ENCODE data around the gene INO80D. TPM values are rescaled to one million over a fixed set of nuclear protein-coding genes. Genes with fewer than 3 reads are reported as not detected.

The INO80D gene
- total and polyA plus RNA-seq, 3 donors from 2014 or later, result 5.3 to 31.6 (median 28.2) TPM

GRCh38 chr2:206011795-206012194 lies 74.2 kb downstream of the INO80D start:
- no peak overlapping the region for H3K4me3 ChIP-seq
- H3K27ac ChIP-seq, result no peak overlapping the region
- no peak for DNase-seq
- H3K9me3 ChIP-seq, result no peaks in the 10 kb centered on the region
- WGBS, 2 donors, result 95 to 96% methylated on average over 1 of the region's 1 CpG
- TF ChIP-seq POLR2A (IDR thresholded peaks at IDR 0.05), result no peak
- TF ChIP-seq, protein P1, sequence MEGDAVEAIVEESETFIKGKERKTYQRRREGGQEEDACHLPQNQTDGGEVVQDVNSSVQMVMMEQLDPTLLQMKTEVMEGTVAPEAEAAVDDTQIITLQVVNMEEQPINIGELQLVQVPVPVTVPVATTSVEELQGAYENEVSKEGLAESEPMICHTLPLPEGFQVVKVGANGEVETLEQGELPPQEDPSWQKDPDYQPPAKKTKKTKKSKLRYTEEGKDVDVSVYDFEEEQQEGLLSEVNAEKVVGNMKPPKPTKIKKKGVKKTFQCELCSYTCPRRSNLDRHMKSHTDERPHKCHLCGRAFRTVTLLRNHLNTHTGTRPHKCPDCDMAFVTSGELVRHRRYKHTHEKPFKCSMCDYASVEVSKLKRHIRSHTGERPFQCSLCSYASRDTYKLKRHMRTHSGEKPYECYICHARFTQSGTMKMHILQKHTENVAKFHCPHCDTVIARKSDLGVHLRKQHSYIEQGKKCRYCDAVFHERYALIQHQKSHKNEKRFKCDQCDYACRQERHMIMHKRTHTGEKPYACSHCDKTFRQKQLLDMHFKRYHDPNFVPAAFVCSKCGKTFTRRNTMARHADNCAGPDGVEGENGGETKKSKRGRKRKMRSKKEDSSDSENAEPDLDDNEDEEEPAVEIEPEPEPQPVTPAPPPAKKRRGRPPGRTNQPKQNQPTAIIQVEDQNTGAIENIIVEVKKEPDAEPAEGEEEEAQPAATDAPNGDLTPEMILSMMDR (IDR thresholded peaks at IDR 0.05), result no peak
- H3K36me3 ChIP-seq (ENCODE audit: low read depth, missing control alignments), result no peaks in the 10 kb centered on the region
- intact Hi-C loops (cut with DNase I; ENCODE audit: low total_unique reads), result no loop called here
- H3K27me3 ChIP-seq, result no peaks in the 10 kb centered on the region
- H3K4me1 ChIP-seq, result no peaks in the 10 kb centered on the region

DNA sequence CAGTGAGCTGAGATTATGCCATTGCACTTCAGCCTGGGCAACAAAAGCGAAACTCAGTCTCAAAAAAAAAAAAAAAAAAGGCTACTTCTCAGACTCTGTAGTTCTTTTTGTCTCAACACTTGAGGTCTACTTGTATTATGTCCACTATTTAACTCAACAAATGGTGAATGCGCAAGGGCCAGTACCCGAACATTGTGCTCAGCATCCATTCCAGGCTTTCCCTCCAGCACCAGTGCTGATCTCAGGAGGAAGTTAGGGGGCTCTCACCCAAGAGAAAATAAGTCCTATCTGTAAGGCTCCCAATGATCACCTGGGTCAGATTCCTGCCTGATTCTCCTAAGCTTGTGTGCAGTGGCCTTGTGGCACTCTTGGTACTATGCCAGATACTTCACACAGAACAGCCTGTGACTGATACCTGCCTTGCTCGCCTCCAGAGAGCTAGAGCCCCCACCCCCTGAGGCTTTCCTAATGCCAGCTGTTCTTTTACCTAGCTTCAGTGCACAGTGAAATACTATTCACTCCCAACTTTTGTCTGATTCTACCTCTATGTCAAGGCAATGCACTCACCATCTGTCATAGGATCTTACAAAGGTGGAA lies 74.9 kb downstream of the INO80D start:
- H3K27ac ChIP-seq, result no peak overlapping the region

GRCh38 chr2:206004004-206004693 lies 81.8 kb downstream of the INO80D start:
- Histone ChIP-seq H3K27me3 (no peaks in the 10 kb centered on the region), H3K4me3 (no peak overlapping the region), H3K9me3 (no peaks in the 10 kb centered on the region), H3K27ac (no peak overlapping the region), H3K36me3 (ENCODE audit: low read depth, missing control alignments) (no peaks in the 10 kb centered on the region), H3K4me1 (peaks cover 6% of the 10 kb centered on the region)
- 92% methylated on average over 8 of the region's 8 CpGs for WGBS, 2 donors
- TF ChIP-seq POLR2A (IDR thresholded peaks at IDR 0.05), result no peak
- TF ChIP-seq, protein P1 (IDR thresholded peaks at IDR 0.05), result peak in 1 of 3 experiments; percentile 17
- intact Hi-C loops (cut with DNase I; ENCODE audit: low total_unique reads), result no loop called here
- DNase-seq, result peak; percentile 60

More for the DNA sequence above, 74.9 kb downstream of the INO80D start:
- intact Hi-C loops (cut with DNase I; ENCODE audit: low total_unique reads), result no loop called here
- 88 to 92% methylated on average over 4 of the region's 4 CpGs for WGBS, 2 donors
- Histone ChIP-seq H3K4me1 (no peaks in the 10 kb centered on the region), H3K36me3 (ENCODE audit: low read depth, missing control alignments) (no peaks in the 10 kb centered on the region), H3K27me3 (no peaks in the 10 kb centered on the region), H3K4me3 (no peak overlapping the region), H3K9me3 (no peaks in the 10 kb centered on the region)
- no peak for DNase-seq
- TF ChIP-seq, protein P1 (IDR thresholded peaks at IDR 0.05), result no peak
- TF ChIP-seq POLR2A (IDR thresholded peaks at IDR 0.05), result no peak

DNA sequence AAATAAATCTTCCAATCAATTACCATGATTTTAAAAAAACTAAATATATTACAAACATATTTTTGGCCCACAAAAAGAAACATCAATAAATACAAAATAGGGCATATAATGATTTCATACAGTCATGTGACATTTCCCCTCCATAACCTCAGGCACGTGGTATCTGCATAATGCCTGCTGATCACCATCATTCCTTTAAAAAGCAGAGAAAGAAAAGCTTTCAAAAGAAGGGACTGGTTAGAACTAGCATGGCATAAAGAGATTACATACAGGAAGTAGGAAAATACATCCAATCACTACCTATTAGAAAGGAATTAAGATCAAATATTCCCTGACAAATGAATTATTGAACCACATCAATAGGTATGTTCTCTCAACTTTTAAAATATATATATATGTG lies 83.5 kb downstream of the INO80D start:
- TF ChIP-seq, protein P1 (IDR thresholded peaks at IDR 0.05), result no peak
- no peak for TF ChIP-seq POLR2A (IDR thresholded peaks at IDR 0.05)
- Histone ChIP-seq H3K4me1 (peaks cover 6% of the 10 kb centered on the region), H3K27ac (no peak overlapping the region), H3K36me3 (ENCODE audit: low read depth, missing control alignments) (no peaks in the 10 kb centered on the region), H3K9me3 (no peaks in the 10 kb centered on the region), H3K27me3 (no peaks in the 10 kb centered on the region), H3K4me3 (no peak overlapping the region)
- intact Hi-C loops (cut with DNase I; ENCODE audit: low total_unique reads), result no loop called here
- DNase-seq, result no peak
- WGBS, 2 donors, result 84 to 87% methylated on average over 1 of the region's 1 CpG

Data from testis (tissue), 3 donors.